HL-60 (cell line): Measurements from ENCODE around the gene NAP1L4.

Source experiments
- POLR2AphosphoS5 ChIP-seq: IDR thresholded peaks from 2 replicates; pipeline ENCODE4 v1.6.1; 2012; ENCODE audit warnings: low read depth
- TF ChIP-seq, protein P1 (sequence below): IDR thresholded peaks from 2 replicates; pipeline ENCODE4 v1.6.1; 2012; ENCODE audit warnings: low read depth; ENCODE audit not compliant: insufficient replicate concordance
- TF ChIP-seq, protein P2 (sequence below): IDR thresholded peaks from one replicate; pipeline ENCODE4 v1.5.1; 2011; ENCODE audit warnings: low read length, control low read depth, inconsistent platforms; ENCODE audit not compliant: insufficient read depth

DNA sequence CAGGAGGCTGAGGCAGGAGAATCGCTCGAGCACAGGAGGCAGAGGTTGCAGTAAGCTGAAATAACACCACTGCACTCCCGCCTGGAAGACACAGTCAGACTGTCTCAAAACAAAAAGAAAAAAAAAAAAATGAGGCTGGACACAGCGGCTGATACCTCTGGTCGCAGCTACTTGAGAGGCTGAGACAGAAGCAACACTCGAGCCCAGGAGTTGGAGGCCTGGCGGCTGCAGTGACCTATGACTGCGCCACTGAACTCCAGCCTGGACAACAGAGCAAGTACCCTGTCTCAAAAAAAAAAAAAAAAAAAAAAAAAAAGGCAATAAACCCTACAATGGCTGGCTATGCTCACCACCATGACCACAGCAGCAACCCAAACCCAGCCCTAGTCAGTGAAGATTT, 11.0 kb downstream of the NAP1L4 start:
- TF ChIP-seq, protein P1, sequence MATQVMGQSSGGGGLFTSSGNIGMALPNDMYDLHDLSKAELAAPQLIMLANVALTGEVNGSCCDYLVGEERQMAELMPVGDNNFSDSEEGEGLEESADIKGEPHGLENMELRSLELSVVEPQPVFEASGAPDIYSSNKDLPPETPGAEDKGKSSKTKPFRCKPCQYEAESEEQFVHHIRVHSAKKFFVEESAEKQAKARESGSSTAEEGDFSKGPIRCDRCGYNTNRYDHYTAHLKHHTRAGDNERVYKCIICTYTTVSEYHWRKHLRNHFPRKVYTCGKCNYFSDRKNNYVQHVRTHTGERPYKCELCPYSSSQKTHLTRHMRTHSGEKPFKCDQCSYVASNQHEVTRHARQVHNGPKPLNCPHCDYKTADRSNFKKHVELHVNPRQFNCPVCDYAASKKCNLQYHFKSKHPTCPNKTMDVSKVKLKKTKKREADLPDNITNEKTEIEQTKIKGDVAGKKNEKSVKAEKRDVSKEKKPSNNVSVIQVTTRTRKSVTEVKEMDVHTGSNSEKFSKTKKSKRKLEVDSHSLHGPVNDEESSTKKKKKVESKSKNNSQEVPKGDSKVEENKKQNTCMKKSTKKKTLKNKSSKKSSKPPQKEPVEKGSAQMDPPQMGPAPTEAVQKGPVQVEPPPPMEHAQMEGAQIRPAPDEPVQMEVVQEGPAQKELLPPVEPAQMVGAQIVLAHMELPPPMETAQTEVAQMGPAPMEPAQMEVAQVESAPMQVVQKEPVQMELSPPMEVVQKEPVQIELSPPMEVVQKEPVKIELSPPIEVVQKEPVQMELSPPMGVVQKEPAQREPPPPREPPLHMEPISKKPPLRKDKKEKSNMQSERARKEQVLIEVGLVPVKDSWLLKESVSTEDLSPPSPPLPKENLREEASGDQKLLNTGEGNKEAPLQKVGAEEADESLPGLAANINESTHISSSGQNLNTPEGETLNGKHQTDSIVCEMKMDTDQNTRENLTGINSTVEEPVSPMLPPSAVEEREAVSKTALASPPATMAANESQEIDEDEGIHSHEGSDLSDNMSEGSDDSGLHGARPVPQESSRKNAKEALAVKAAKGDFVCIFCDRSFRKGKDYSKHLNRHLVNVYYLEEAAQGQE, result no peak
- TF ChIP-seq, protein P2, sequence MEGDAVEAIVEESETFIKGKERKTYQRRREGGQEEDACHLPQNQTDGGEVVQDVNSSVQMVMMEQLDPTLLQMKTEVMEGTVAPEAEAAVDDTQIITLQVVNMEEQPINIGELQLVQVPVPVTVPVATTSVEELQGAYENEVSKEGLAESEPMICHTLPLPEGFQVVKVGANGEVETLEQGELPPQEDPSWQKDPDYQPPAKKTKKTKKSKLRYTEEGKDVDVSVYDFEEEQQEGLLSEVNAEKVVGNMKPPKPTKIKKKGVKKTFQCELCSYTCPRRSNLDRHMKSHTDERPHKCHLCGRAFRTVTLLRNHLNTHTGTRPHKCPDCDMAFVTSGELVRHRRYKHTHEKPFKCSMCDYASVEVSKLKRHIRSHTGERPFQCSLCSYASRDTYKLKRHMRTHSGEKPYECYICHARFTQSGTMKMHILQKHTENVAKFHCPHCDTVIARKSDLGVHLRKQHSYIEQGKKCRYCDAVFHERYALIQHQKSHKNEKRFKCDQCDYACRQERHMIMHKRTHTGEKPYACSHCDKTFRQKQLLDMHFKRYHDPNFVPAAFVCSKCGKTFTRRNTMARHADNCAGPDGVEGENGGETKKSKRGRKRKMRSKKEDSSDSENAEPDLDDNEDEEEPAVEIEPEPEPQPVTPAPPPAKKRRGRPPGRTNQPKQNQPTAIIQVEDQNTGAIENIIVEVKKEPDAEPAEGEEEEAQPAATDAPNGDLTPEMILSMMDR, result no peak
- TF ChIP-seq POLR2AphosphoS5, result no peak
